HEK293 (cell line): ENCODE results near the gene ABHD15.

Experiments used
- CTCF ChIP-seq: fragments of 450-650 bp; formaldehyde crosslinking; IDR thresholded peaks from 2 replicates; pipeline ENCODE4 v1.5.1; 2016; ENCODE audit warnings: missing biosample characterization, missing genetic modification characterization
- ELK4 ChIP-seq: IDR thresholded peaks from 2 replicates; pipeline ENCODE4 v1.6.1; 2011; ENCODE audit warnings: mild to moderate bottlenecking, low read depth, low read length, borderline replicate concordance
- SETDB1 ChIP-seq: IDR thresholded peaks from one replicate; pipeline ENCODE4 v1.6.1; 2017; ENCODE audit warnings: mild to moderate bottlenecking, low read length, moderate library complexity, mixed read lengths; ENCODE audit not compliant: insufficient read length
- ZNF24 ChIP-seq: fragments of 450-650 bp; formaldehyde crosslinking; IDR thresholded peaks from 2 replicates; pipeline ENCODE4 v1.5.1; 2016; ENCODE audit warnings: missing biosample characterization, missing genetic modification characterization
- ZNF449 ChIP-seq: fragments of 450-650 bp; formaldehyde crosslinking; IDR thresholded peaks from 2 replicates; pipeline ENCODE4 v1.5.1; 2017; ENCODE audit warnings: missing biosample characterization, mild to moderate bottlenecking, missing genetic modification characterization, moderate library complexity

GRCh38 chr17:29594519-29595090 lies 27.8 kb upstream of the ABHD15 start:
- no peak for TF ChIP-seq ZNF24 (tag by site-specific recombination)
- no peak for TF ChIP-seq SETDB1
- TF ChIP-seq ZNF449: no peak
- no peak for TF ChIP-seq ELK4
- no peak for TF ChIP-seq CTCF (tag by site-specific recombination)
